ENCODE results near the gene HIPK2. TPM values are rescaled to one million over a fixed set of nuclear protein-coding genes. Genes with fewer than 3 reads are reported as not detected.

The HIPK2 gene
- polyA plus RNA-seq, 3 donors = 6.3 to 29.0 (median 23.2) TPM

- no peak overlapping the region for H3K27ac ChIP-seq (ENCODE audit: low read depth, low read length)
- WGBS, 3 donors = 86 to 92% (median 90%) methylated on average over 1 of the region's 1 CpG
These were observed 246.7 kb downstream of the HIPK2 start for GRCh38 chr7:139531094-139531493.

DNA sequence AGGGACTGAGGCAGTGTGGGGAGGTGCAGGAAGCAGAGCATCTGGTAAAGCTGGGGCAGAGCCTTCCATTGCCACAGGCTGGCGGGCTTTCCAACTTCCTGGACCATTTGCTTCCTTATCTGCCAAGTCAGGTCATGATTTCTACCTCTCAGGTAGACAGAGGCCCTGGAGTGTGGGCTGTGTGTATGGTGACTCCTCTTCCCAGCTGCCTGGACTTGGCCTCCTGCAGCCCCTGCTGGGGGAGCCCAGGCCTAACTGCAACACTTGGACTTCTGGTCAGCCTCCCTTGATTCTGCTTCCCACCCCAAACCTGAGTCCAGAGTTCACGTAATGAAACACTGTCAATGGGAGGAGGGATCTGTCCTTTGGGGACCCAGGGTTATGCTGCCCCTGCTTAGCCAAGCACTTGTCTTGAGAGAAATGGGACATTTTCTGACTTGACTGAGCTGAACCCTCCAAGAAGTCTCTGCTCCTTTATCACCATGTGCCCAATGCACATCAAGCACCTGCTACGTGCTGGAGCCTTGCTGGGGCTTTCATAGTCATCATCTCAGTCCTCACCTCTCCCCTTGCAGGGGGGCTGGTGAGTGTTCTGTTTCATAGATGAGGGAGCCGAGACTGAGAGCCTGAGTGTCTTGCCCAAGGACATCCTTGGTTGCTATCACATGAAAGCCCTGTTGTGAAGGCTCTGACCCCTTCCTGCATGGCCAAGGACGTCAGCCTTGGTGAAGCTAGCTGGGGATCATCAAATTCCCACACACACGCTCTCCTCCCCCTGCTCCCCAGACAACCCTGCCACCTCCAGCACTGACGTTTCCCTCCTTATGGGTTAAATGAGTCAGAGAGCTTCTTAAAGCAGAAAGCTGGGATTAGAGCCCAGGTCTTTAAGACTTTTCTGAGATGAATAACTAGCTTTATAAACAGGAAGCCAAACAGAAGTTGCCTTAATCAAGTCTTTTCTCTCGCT, 250.9 kb downstream of the HIPK2 start:
- 62 to 79% (median 63%) methylated on average over 8 of the region's 8 CpGs for WGBS, 3 donors
- H3K27ac ChIP-seq (ENCODE audit: low read depth, low read length) = no peak overlapping the region

DNA sequence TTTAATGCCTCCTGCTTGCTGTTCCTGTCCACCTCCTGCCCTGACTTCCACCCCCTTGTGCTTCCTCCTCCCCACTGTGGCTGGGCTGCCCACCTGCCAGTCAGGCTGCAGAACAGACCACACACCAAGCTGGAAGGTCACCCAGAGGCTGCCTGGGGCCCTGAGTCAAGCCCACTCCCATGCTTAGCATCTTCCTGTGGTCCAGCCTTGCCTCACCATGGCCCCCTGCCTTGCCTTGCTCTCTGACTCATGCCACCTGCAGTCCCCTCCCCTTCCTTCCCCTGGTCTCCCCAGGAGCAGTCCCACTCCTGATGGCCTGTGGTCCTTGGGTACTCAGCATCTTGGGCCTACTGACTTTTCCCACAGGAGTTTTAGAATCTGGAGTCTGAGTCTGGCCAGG, 252.0 kb downstream of the HIPK2 start:
- H3K27ac ChIP-seq (ENCODE audit: low read depth, low read length) = no peak overlapping the region

DNA sequence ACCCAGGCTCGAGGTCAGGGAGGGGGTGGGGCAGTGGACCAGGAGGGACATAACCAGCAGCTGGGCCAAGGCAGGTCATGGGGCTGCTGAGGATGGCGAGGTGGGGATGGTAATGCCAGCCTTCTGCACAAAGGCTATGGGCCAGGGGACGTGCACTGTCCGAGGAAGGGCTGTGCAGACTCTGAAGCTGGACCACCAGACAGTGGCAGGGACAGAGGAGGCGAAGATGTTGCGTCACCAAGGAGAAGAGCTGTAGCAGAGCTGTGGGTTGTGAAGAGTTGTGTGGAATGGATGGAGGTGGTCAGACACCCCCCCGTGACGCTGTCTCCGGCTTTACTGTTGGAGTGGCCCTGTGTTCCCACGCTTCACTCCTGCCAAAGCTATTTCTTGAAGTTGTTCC, 252.6 kb downstream of the HIPK2 start:
- H3K27ac ChIP-seq (ENCODE audit: low read depth, low read length) = no peak overlapping the region
- WGBS, 3 donors = 89 to 91% (median 90%) methylated on average over 10 of the region's 10 CpGs

DNA sequence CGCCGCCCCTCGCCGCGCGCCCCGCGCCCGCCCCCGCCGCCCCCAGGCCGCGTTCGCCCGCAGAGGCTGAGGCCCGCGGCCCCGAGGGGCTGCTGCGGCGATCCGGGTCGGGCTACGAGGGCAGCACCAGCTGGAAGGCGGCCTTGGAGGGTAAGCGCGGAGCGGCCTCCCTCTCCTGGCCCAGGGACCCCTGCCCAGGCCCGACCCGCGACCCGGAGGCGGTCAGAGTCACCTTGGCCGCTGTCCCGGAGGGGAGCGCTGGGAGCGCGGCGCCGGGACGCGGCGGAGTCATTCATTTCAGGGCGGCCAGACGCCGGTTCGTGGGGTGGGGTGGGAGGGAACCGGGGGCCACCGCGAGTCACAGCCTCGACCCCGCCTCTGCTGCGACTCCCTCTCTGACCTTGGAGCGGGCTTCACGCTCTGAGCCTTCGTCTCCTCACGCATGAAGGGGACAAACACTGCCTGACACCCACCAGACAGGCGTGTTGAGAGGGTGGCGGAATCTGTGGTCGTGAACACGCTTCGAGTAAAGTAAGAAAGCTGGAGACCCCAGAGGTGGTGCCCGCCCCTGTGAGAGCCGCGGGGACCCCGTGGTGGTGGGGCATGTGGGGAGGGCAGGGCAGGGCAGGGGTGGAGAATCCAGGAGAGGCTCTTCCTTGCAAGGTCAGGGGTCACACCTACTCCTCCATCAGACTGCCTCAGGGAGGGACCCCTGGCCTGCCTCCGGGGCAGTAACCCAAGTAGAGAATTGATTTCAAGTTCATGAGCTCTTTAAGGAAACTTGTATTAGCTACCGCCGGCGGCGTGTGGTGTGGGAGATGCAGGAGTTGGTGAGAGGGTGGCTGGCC, 253.6 kb downstream of the HIPK2 start:
- no peak overlapping the region for H3K27ac ChIP-seq (ENCODE audit: low read depth, low read length)
- whole genome bisulfite sequencing, 3 donors = 23 to 28% (median 26%) methylated on average over 50 to 70 of the region's 70 CpGs

- no peak within 1 kb of the TSS for H3K27ac ChIP-seq (ENCODE audit: low read depth, low read length)
- 2 to 3% (median 2%) methylated on average over 52 to 73 of the region's 75 CpGs for WGBS, 3 donors
These were observed 254.4 kb downstream of the HIPK2 start, which contains the start of gene CLEC2L for GRCh38 chr7:139523199-139523941. Gene CLEC2L, plus strand, starts transcription at chr7:139523685. Its CDS starts 243 bp downstream, at chr7:139523928.

DNA sequence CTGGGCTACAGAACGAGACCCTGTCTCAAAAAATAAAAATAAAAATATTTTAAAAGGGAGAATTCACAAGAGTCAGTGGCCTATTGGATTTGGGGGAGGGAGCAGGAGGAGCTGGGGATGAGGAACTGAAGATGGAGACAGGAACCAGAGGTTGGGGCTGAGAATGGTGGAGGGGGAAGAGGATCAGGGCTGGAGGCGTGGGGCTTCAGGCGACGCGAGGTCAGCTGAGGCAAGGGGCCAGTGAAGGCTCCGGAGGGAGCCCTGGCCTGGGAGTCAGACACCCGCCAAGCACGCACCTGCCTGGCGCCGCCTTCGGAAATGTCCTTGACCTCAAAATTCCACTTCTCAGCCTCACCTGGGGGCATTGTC, 255.0 kb downstream of the HIPK2 start:
- no peak overlapping the region for H3K27ac ChIP-seq (ENCODE audit: low read depth, low read length)
- 10 to 35% (median 31%) methylated on average over 7 to 11 of the region's 11 CpGs for WGBS, 3 donors

DNA sequence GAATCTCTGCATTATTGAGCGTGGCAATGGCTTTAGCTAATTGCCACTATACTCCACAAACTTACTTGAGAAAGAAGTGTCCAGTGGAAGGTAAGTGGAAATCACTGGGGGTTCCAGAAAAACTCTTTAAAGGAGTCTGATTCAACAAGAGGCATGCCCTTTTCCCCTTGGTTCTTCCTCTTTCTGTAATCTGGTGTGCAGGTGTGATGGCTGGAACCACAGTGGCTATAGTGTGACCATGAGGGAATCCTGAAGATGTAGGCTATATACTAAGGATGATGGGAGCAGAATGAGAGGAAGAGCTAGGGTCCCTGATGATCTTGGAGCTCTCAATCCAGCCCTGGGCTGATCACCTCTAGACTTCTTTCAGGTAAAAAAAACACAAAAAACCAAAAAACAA, 256.4 kb downstream of the HIPK2 start:
- 76 to 100% (median 100%) methylated on average over 1 of the region's 1 CpG for WGBS, 3 donors
- no peak overlapping the region for H3K27ac ChIP-seq (ENCODE audit: low read depth, low read length)

DNA sequence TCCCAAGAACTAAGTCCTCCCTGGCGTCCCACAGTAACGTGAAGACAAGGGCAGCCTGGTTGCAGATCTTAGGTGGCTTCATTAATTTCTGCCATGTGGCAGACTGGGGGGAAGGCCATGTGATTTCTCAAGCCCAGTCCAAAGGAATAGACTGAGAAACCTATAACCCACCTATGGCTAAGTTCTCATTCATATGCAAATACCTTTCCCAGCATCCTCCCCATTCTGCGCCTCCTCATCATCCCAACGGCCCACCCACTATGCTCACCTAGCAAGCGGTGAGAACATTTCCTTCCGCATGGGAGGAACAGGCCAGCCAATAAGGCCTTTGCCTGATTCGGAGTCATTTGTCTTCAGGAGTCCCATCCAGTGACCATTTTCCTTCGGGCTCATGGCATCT, 262.5 kb downstream of the HIPK2 start:
- 79 to 91% (median 88%) methylated on average over 8 of the region's 8 CpGs for WGBS, 3 donors
- no peak overlapping the region for H3K27ac ChIP-seq (ENCODE audit: low read depth, low read length)

Other genes with a start within 250 kb of the HIPK2 start
- gene TBXAS1, start 51.3 kb upstream of the HIPK2 start, polyA plus RNA-seq = 10 to 100 TPM in 1 of 3 donors, 1 to 10 TPM in 2; 3.4 to 15.7 (median 9.8) TPM